ENCODE results near the gene GSK3B.

DNA sequence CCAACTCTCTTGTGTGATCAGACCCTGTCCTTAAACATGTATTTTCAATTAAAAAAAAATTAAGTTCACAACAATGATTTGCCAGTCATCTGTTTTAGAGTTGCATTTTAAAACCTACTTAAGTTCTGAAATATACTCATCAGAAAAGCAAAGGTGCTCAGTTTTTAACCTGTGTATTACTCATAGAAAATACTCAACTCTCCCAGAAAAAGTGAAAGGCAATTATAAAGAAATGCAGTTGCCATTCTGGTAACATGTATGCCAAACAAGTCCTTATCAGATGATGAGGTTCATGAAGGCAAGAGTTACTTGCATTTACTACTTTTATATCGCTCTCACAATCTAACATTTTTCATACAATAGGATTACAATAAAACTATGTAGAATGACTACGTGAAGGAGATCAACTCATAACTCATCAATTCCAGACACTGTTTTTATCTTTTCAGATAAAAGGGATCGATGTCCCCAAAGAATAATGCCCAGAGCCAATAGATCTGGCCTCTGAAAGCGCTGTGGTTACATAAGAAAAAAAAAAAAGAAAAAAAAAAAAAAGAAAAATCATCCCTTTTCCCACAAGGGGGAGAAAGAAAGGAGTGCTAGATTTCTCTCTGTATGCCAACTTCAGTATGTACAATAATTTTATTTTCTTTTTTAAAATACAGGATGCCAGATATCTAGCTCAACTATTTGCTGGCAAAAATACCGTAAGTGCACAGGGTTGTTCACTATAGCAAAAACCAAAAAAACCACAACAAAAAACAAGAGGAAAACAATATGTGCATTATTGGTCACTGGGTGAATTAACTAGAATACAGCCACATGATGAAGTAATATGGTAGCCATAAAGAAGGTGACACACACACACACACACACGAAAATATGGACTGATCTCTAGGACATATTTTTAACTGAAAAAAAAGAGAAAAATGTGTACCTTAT lies 175.0 kb downstream of the GSK3B start:
- TF ChIP-seq CTCF (IDR thresholded peaks at IDR 0.05) (no peak), POLR2A (IDR thresholded peaks at IDR 0.05) (no peak), POLR2AphosphoS5 (IDR thresholded peaks at IDR 0.05) (no peak), EP300 (IDR thresholded peaks at IDR 0.05) (no peak)

All from stomach (tissue), 4 donors.